ENCODE measurements around the gene FBXL17.

GRCh38 chr5:108356286-108356685 is 25.6 kb downstream of the FBXL17 start:
- TF ChIP-seq ZNF10 (tag by site-specific recombination; IDR thresholded peaks at IDR 0.05): no peak
- TF ChIP-seq ZNF624 (tag by site-specific recombination; IDR thresholded peaks at IDR 0.05): no peak
- TF ChIP-seq BCL11A (tag by site-specific recombination; IDR thresholded peaks at IDR 0.05; ENCODE audit: low read depth): no peak
- no peak for TF ChIP-seq ZNF514 (tag by site-specific recombination; IDR thresholded peaks at IDR 0.05)
